ENCODE data around the gene SHMT2.

- no peak for TF ChIP-seq POLR2A (IDR thresholded peaks at IDR 0.05)
- TF ChIP-seq CTCF (IDR thresholded peaks at IDR 0.05): no peak
These were observed 14.4 kb upstream of the SHMT2 start for GRCh38 chr12:57215065-57215464.
